ENCODE measurements around the gene PDE2A.

DNA sequence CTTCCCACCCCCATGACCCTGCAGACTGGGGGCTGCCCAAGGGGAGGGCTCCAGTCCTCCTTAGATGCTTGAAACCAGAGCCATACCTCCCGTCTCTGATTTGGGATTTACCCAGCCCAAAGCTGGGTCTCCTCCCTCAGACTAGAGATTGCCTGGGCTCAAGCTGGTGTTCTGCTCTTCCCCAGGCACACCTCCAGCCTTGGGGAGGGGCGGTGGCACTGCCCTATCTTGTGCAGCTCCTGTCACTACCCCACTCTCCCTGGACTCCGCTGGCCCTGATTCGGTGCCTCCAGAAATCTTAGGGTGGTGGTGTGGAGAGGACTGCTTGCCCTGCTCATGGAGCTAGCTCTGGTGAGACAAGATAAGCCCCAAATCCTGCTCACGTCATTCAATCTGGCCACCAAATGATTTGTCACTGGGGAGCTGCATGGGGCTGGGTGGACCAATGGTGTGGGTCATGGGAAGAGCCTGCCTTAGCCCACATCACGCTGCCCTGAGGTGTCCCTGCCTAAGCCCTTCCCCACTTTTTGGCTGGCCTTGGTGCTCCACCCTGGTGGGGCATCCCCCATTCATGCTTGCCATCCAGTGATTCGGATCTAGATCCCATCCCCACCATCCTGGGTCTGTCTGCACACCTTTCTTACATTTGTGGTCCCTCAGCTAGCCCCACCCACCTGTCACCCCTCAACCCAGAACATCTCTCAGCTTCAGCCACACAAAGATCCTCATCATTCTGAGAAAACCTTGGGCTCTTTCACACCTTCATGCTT, 87.7 kb downstream of the PDE2A start:
- TF ChIP-seq, protein P1, sequence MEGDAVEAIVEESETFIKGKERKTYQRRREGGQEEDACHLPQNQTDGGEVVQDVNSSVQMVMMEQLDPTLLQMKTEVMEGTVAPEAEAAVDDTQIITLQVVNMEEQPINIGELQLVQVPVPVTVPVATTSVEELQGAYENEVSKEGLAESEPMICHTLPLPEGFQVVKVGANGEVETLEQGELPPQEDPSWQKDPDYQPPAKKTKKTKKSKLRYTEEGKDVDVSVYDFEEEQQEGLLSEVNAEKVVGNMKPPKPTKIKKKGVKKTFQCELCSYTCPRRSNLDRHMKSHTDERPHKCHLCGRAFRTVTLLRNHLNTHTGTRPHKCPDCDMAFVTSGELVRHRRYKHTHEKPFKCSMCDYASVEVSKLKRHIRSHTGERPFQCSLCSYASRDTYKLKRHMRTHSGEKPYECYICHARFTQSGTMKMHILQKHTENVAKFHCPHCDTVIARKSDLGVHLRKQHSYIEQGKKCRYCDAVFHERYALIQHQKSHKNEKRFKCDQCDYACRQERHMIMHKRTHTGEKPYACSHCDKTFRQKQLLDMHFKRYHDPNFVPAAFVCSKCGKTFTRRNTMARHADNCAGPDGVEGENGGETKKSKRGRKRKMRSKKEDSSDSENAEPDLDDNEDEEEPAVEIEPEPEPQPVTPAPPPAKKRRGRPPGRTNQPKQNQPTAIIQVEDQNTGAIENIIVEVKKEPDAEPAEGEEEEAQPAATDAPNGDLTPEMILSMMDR (IDR thresholded peaks at IDR 0.05): no peak
- TF ChIP-seq POLR2A (IDR thresholded peaks at IDR 0.05): no peak
